SK-N-SH (cell line): ENCODE data around the gene CCDC32. TPM values are rescaled to one million over a fixed set of nuclear protein-coding genes. Genes with fewer than 3 reads are reported as not detected.
"Not testable (repeated sequence)": the region's sequence is repeated elsewhere in the genome, so short reads cannot be mapped to it uniquely, and the experiment has no call there.

Experiments used
- CTCF ChIA-PET: fragments of 300-600, 350-600 bp; formaldehyde crosslinking; extraction: SDS; loops from one replicate; lab custom pipeline; 2021; lab: Yijun Ruan, JAX
- POLR2A ChIA-PET: fragments of 350-600 bp; sonication (Branson Sonifier 250); formaldehyde crosslinking; extraction: SDS; loops from one replicate; lab custom pipeline; 2020; ENCODE audit warnings: antibody characterized with exemption, inconsistent platforms; lab: Yijun Ruan, JAX
- DNase-seq: peaks from one replicate; pipeline ENCODE4 v3.0.0; 2012
- H2AFZ ChIP-seq: fragments of 200-600 bp; sonication (generic); 2 replicates; pipeline ENCODE4 v1.8.1; 2016; ENCODE audit warnings: antibody characterized with exemption, mild to moderate bottlenecking, low read depth
- H3F3A ChIP-seq: fragments of 200-600 bp; sonication (generic); replicated peaks from 2 replicates; pipeline ENCODE3; 2016; ENCODE audit warnings: antibody characterized with exemption, mild to moderate bottlenecking; ENCODE audit not compliant: insufficient read depth
- H3K27ac ChIP-seq, 2 experiments: fragments of 200-500 bp in 1 of 2; fragments of 200-600 bp in 1 of 2; sonication (Bioruptor generic) in 1 of 2; sonication (generic), shearing (Covaris generic) in 1 of 2; 2 replicates each; pipeline versions ENCODE4 v1.5.1 to v1.6.1; 2014 to 2016; ENCODE audit warnings: low read depth in 2 of 2, inconsistent platforms in 1 of 2, low read length in 1 of 2, mild to moderate bottlenecking in 1 of 2, mixed read lengths in 1 of 2
- H3K27me3 ChIP-seq: fragments of 200-600 bp; sonication (generic), shearing (Covaris generic); 2 replicates; pipeline ENCODE4 v1.6.1; 2016; ENCODE audit warnings: mixed run types; ENCODE audit not compliant: insufficient read depth
- H3K36me3 ChIP-seq, 2 experiments: fragments of 200-500 bp in 1 of 2; fragments of 200-600 bp in 1 of 2; sonication (Bioruptor generic) in 1 of 2; sonication (generic) in 1 of 2; replicated peaks in 1 of 2; 2 replicates each; pipeline versions ENCODE3 to v1.5.1; 2014 to 2016; ENCODE audit warnings: low read length in 1 of 2, mild to moderate bottlenecking in 1 of 2; ENCODE audit not compliant: insufficient read depth in 2 of 2, control insufficient read depth in 1 of 2
- H3K4me1 ChIP-seq, 2 experiments: fragments of 200-500 bp in 1 of 2; fragments of 200-600 bp in 1 of 2; sonication (Bioruptor generic) in 1 of 2; sonication (generic), shearing (Covaris generic) in 1 of 2; 2 replicates each; pipeline versions ENCODE4 v1.5.1 to v1.6.1; 2014 to 2016; ENCODE audit warnings: low read depth in 1 of 2, low read length in 1 of 2, mixed run types in 1 of 2; ENCODE audit not compliant: insufficient read depth in 2 of 2, control insufficient read depth in 1 of 2
- H3K4me2 ChIP-seq: fragments of 200-600 bp; sonication (generic), shearing (Covaris generic); 2 replicates; pipeline ENCODE4 v1.6.1; 2017; ENCODE audit warnings: mixed run types
- H3K4me3 ChIP-seq, 2 experiments: fragments of 200-500 bp in 1 of 2; fragments of 200-600 bp in 1 of 2; sonication (Bioruptor generic) in 1 of 2; sonication (generic), shearing (Covaris generic) in 1 of 2; 2 replicates each; pipeline versions ENCODE4 v1.5.1 to v1.8.1; 2014 to 2016; ENCODE audit warnings: low read depth in 2 of 2, inconsistent platforms in 1 of 2, low read length in 1 of 2, mild to moderate bottlenecking in 1 of 2, mixed read lengths in 1 of 2, moderate library complexity in 1 of 2
- H3K79me2 ChIP-seq: fragments of 200-600 bp; sonication (generic); 2 replicates; pipeline ENCODE4 v1.8.1; 2017; ENCODE audit warnings: mild to moderate bottlenecking; ENCODE audit not compliant: insufficient read depth
- H3K9ac ChIP-seq: fragments of 200-600 bp; sonication (generic); 2 replicates; pipeline ENCODE4 v1.6.1; 2017; ENCODE audit warnings: mixed run types
- H3K9me2 ChIP-seq: fragments of 200-600 bp; sonication (generic); 2 replicates; pipeline ENCODE4 v1.6.1; 2017; ENCODE audit warnings: mixed run types
- H3K9me3 ChIP-seq: fragments of 200-600 bp; sonication (generic); 2 replicates; pipeline ENCODE4 v1.6.1; 2017; ENCODE audit warnings: mixed run types, mild to moderate bottlenecking, moderate library complexity
- H4K20me1 ChIP-seq: fragments of 200-600 bp; sonication (generic); 2 replicates; pipeline ENCODE4 v1.6.1; 2017; ENCODE audit warnings: mild to moderate bottlenecking, mixed run types; ENCODE audit not compliant: insufficient read depth
- ELF1 ChIP-seq: IDR thresholded peaks from 2 replicates; pipeline ENCODE4 v1.4.0; 2012
- EZH2phosphoT487 ChIP-seq: fragments of 200-600 bp; sonication (generic); IDR thresholded peaks from 2 replicates; pipeline ENCODE4 v1.6.1; 2017; ENCODE audit warnings: low read depth, mixed run types, mild to moderate bottlenecking, antibody characterized with exemption, moderate library complexity, borderline replicate concordance
- FOXM1 ChIP-seq: IDR thresholded peaks from 2 replicates; pipeline ENCODE4 v1.4.0; 2012; ENCODE audit warnings: low read depth, mild to moderate bottlenecking
- MEF2A ChIP-seq: IDR thresholded peaks from 2 replicates; pipeline ENCODE4 v1.4.0; 2012; ENCODE audit warnings: low read depth, borderline replicate concordance
- POLR2AphosphoS5 ChIP-seq: IDR thresholded peaks from 2 replicates; pipeline ENCODE4 v1.6.1; 2012; ENCODE audit warnings: low read depth, low read length
- RXRA ChIP-seq: IDR thresholded peaks from 2 replicates; pipeline ENCODE4 v1.4.0; 2012; ENCODE audit warnings: low read depth, mild to moderate bottlenecking, borderline replicate concordance
- SIN3A ChIP-seq: IDR thresholded peaks from 2 replicates; pipeline ENCODE4 v1.6.1; 2012; ENCODE audit warnings: low read depth, mild to moderate bottlenecking, low read length, moderate library complexity, borderline replicate concordance
- TAF1 ChIP-seq: IDR thresholded peaks from 2 replicates; pipeline ENCODE4 v1.6.1; 2012; ENCODE audit warnings: low read depth, mild to moderate bottlenecking, low read length, moderate library complexity, borderline replicate concordance
- TCF12 ChIP-seq: IDR thresholded peaks from 2 replicates; pipeline ENCODE4 v1.4.0; 2012
- YY1 ChIP-seq: IDR thresholded peaks from 2 replicates; pipeline ENCODE4 v1.4.0; 2012; ENCODE audit warnings: low read depth, mild to moderate bottlenecking
- WGBS: methylation state at CpG from one replicate; pipeline ENCODE4 v1.1.6; 2017; ENCODE audit warnings: low lambda C conversion rate; 5-methylcytosine and 5-hydroxymethylcytosine counted together
- polyA plus RNA-seq, 3 experiments: library from polyadenylated mRNA; depleted of rRNA; stranded (reverse); fragments of >200 nt; gene quantifications; 2 replicates each; pipeline ENCODE4 v1.2.3, GENCODE V29; 2012
- TF ChIP-seq, protein P1 (sequence below): IDR thresholded peaks from 2 replicates; pipeline ENCODE4; 2012

Gene CCDC32
- polyA plus RNA-seq, 1 of the 3 experiments (the other 2 are of a cell fraction) = 7.4 TPM

DNA sequence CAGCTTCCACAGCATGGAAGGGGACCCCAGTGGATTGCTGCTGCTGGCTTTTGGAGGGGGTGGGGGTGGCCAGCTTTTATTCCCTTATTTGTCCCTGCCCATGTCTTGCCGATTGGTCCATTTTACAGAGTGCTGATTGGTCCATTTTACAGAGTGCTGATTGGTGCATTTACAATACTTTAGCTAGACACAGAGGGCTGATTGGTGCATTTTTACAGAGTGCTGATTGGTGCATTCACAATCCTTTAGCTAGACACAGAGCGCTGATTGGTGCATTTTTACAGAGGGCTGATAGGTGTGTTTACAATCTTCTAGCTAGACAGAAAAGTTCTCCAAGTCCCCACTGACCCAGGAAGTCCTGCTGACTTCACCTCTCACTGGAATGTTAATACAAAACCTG is 17.0 kb upstream of the CCDC32 start:
- H4K20me1 ChIP-seq, H3K9me3 ChIP-seq, H3K4me3 ChIP-seq, H3K36me3 ChIP-seq, H3K79me2 ChIP-seq, H3K9me2 ChIP-seq, H3K27me3 ChIP-seq, H3K27ac ChIP-seq, H3K4me1 ChIP-seq, DNase-seq, H3F3A ChIP-seq, H3K4me2 ChIP-seq, H3K9ac ChIP-seq, H2AFZ ChIP-seq: not testable (repeated sequence)
- WGBS = 67% methylated on average over 2 of the region's 2 CpGs
- ChIA-PET CTCF (interaction anchor here (0.7 to 2.1 kb wide), 2 partner anchors 8 to 17 kb away, joined by 3 to 8 read pairs; partner anchors contain the start of gene CCDC32), POLR2A (interaction anchor here (1.4 kb wide), 1 partner anchor 13 kb away, joined by 4 read pairs; the partner anchor contains the start of gene RPUSD2)

DNA sequence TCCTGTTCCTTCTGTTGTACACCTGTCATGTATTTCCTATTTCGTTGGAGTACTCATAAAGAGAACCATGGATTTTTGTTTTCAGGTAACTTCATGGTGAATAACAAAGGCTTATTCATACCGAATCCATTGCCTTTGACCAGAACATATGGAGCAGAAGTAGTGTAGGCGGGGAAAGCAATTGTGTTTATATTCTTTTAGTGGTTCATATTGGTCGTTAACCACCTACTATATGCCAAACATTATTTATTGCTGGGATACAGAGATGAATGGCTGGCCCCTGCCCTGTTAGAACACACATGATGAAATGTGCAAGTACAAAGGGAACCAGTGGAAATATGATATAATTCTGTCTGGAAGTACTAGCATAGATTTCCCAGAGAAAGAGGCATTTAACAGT is 14.1 kb upstream of the CCDC32 start:
- H3K9ac ChIP-seq = no peak overlapping the region
- no peaks in the 10 kb centered on the region for H3K4me1 ChIP-seq
- H3K27me3 ChIP-seq = no peaks in the 10 kb centered on the region
- no peaks in the 10 kb centered on the region for H3K9me3 ChIP-seq
- WGBS = 68% methylated on average over 4 of the region's 4 CpGs
- H2AFZ ChIP-seq = no peak overlapping the region
- H3K4me3 ChIP-seq = no peak overlapping the region
- no peaks in the 10 kb centered on the region for H3K79me2 ChIP-seq
- TF ChIP-seq EZH2phosphoT487 = no peak
- TF ChIP-seq FOXM1 = no peak
- no peak for TF ChIP-seq RXRA
- TF ChIP-seq TCF12 = no peak
- no peak for TF ChIP-seq ELF1
- no peak for TF ChIP-seq MEF2A
- no peak for TF ChIP-seq YY1
- TF ChIP-seq, protein P1, sequence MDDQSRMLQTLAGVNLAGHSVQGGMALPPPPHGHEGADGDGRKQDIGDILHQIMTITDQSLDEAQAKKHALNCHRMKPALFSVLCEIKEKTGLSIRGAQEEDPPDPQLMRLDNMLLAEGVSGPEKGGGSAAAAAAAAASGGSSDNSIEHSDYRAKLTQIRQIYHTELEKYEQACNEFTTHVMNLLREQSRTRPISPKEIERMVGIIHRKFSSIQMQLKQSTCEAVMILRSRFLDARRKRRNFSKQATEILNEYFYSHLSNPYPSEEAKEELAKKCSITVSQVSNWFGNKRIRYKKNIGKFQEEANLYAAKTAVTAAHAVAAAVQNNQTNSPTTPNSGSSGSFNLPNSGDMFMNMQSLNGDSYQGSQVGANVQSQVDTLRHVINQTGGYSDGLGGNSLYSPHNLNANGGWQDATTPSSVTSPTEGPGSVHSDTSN = no peak
- no peak for TF ChIP-seq SIN3A
- TF ChIP-seq TAF1 = no peak
- TF ChIP-seq POLR2AphosphoS5 = no peak
- CTCF ChIA-PET = no interaction called here
- H3K36me3 ChIP-seq = peaks cover 8 to 14% of the 10 kb centered on the region in 2 experiments
- no peaks in the 10 kb centered on the region for H3K9me2 ChIP-seq
- no peak overlapping the region for H3K4me2 ChIP-seq
- H3K27ac ChIP-seq = no peak overlapping the region
- peaks cover 19% of the 10 kb centered on the region for H3F3A ChIP-seq
- no peaks in the 10 kb centered on the region for H4K20me1 ChIP-seq
- POLR2A ChIA-PET = no interaction called here
- DNase-seq = no peak

DNA sequence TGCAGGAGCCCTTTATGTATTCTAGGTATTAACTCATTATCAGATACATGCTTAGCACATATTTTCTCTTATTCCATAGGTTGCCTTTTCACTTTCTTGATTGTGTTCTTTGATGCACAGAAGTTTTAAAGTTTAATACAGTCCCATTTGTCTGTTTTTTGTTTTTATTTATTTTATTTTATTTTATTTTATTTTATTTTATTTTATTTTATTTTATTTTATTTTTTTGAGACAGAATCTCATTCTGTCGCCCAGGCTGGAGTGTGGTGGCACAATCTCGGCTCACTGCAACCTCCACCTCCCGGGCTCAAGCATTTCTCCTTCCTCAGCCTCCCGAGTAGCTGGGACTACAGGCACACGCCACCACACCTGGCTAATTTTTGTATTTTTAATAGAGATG is 12.1 kb upstream of the CCDC32 start:
- CTCF ChIA-PET, H3K9ac ChIP-seq, H2AFZ ChIP-seq, H3K27ac ChIP-seq, H3K4me2 ChIP-seq, H3K4me1 ChIP-seq, POLR2A ChIA-PET, H4K20me1 ChIP-seq, H3K4me3 ChIP-seq, H3K9me2 ChIP-seq, H3K9me3 ChIP-seq, H3K79me2 ChIP-seq, DNase-seq, H3K27me3 ChIP-seq: not testable (repeated sequence)
- H3F3A ChIP-seq = peaks cover 19% of the 10 kb centered on the region
- H3K36me3 ChIP-seq = peaks cover 16 to 17% of the 10 kb centered on the region in 2 experiments
- 99% methylated on average over 5 of the region's 5 CpGs for WGBS
